ENCODE results near the gene KDM4C.

KDM4C gene

GRCh38 chr9:6965566-6965965 is 207.8 kb downstream of the KDM4C start:
- CTCF ChIA-PET, result no interaction called here
- no peaks in the 10 kb centered on the region for H3K27me3 Mint-ChIP-seq
- no peaks in the 10 kb centered on the region for H3K9me3 Mint-ChIP-seq
- peaks cover 2% of the 10 kb centered on the region for H3K36me3 Mint-ChIP-seq
- H3K4me3 Mint-ChIP-seq, result no peak overlapping the region
- H3K4me1 Mint-ChIP-seq, result no peaks in the 10 kb centered on the region
- H3K27ac Mint-ChIP-seq, result no peak overlapping the region
- DNase-seq, result no peak

GRCh38 chr9:6968271-6968670 is 210.5 kb downstream of the KDM4C start:
- CTCF ChIA-PET, result no interaction called here
- no peak for DNase-seq
- Mint-ChIP-seq H3K27me3 (no peaks in the 10 kb centered on the region), H3K27ac (no peak overlapping the region), H3K4me3 (no peak overlapping the region), H3K4me1 (no peaks in the 10 kb centered on the region), H3K36me3 (peaks cover 2% of the 10 kb centered on the region), H3K9me3 (no peaks in the 10 kb centered on the region)

- Mint-ChIP-seq H3K4me1 (no peaks in the 10 kb centered on the region), H3K36me3 (no peaks in the 10 kb centered on the region), H3K27me3 (no peaks in the 10 kb centered on the region), H3K4me3 (no peak overlapping the region), H3K9me3 (no peaks in the 10 kb centered on the region), H3K27ac (no peak overlapping the region)
- CTCF ChIA-PET, result no interaction called here
- no peak for DNase-seq
Observed at GRCh38 chr9:6969805-6970204, 212.0 kb downstream of the KDM4C start.

- H3K36me3 Mint-ChIP-seq, result no peaks in the 10 kb centered on the region
- no peak for DNase-seq
- no peaks in the 10 kb centered on the region for H3K4me1 Mint-ChIP-seq
- CTCF ChIA-PET, result no interaction called here
- H3K27me3 Mint-ChIP-seq, result no peaks in the 10 kb centered on the region
- no peak overlapping the region for H3K27ac Mint-ChIP-seq
- H3K4me3 Mint-ChIP-seq, result no peak overlapping the region
- H3K9me3 Mint-ChIP-seq, result no peaks in the 10 kb centered on the region
Observed at GRCh38 chr9:6973089-6973488, 215.3 kb downstream of the KDM4C start.

GRCh38 chr9:6973762-6974161 is 216.0 kb downstream of the KDM4C start:
- Mint-ChIP-seq H3K4me3 (no peak overlapping the region), H3K36me3 (no peaks in the 10 kb centered on the region), H3K27me3 (no peaks in the 10 kb centered on the region), H3K9me3 (no peaks in the 10 kb centered on the region), H3K27ac (no peak overlapping the region), H3K4me1 (no peaks in the 10 kb centered on the region)
- CTCF ChIA-PET, result no interaction called here
- DNase-seq, result no peak

GRCh38 chr9:6975198-6975597 is 217.4 kb downstream of the KDM4C start:
- CTCF ChIA-PET, result no interaction called here
- H3K27me3 Mint-ChIP-seq, result no peaks in the 10 kb centered on the region
- H3K36me3 Mint-ChIP-seq, result no peaks in the 10 kb centered on the region
- H3K4me3 Mint-ChIP-seq, result no peak overlapping the region
- H3K4me1 Mint-ChIP-seq, result no peaks in the 10 kb centered on the region
- H3K9me3 Mint-ChIP-seq, result no peaks in the 10 kb centered on the region
- H3K27ac Mint-ChIP-seq, result no peak overlapping the region
- no peak for DNase-seq

GRCh38 chr9:6977761-6978160 is 220.0 kb downstream of the KDM4C start:
- H3K9me3 Mint-ChIP-seq, result no peaks in the 10 kb centered on the region
- H3K4me1 Mint-ChIP-seq, result no peaks in the 10 kb centered on the region
- no peak overlapping the region for H3K27ac Mint-ChIP-seq
- DNase-seq, result no peak
- no peaks in the 10 kb centered on the region for H3K27me3 Mint-ChIP-seq
- no peak overlapping the region for H3K4me3 Mint-ChIP-seq
- CTCF ChIA-PET, result no interaction called here
- H3K36me3 Mint-ChIP-seq, result peaks cover 12% of the 10 kb centered on the region

GRCh38 chr9:6978591-6978990 is 220.8 kb downstream of the KDM4C start:
- Mint-ChIP-seq H3K27ac (no peak overlapping the region), H3K4me1 (no peaks in the 10 kb centered on the region), H3K27me3 (no peaks in the 10 kb centered on the region), H3K36me3 (peaks cover 16% of the 10 kb centered on the region), H3K4me3 (no peak overlapping the region), H3K9me3 (no peaks in the 10 kb centered on the region)
- CTCF ChIA-PET, result no interaction called here
- no peak for DNase-seq

GRCh38 chr9:6984941-6985578 is 227.3 kb downstream of the KDM4C start:
- H3K9me3 Mint-ChIP-seq, result no peaks in the 10 kb centered on the region
- peaks cover 45% of the 10 kb centered on the region for H3K36me3 Mint-ChIP-seq
- DNase-seq, result no peak
- H3K27me3 Mint-ChIP-seq, result no peaks in the 10 kb centered on the region
- H3K27ac Mint-ChIP-seq, result no peak overlapping the region
- no peak overlapping the region for H3K4me3 Mint-ChIP-seq
- H3K4me1 Mint-ChIP-seq, result no peaks in the 10 kb centered on the region
- CTCF ChIA-PET, result interaction anchor here (0.9 kb wide), 1 partner anchor 41 kb away, joined by 3 read pairs; no protein-coding TSS in a partner anchor

GRCh38 chr9:6986141-6986815 is 228.5 kb downstream of the KDM4C start:
- Mint-ChIP-seq H3K9me3 (no peaks in the 10 kb centered on the region), H3K36me3 (peaks cover 42% of the 10 kb centered on the region), H3K27me3 (no peaks in the 10 kb centered on the region), H3K27ac (no peak overlapping the region), H3K4me3 (no peak overlapping the region), H3K4me1 (no peaks in the 10 kb centered on the region)
- no peak for DNase-seq
- CTCF ChIA-PET, result interaction anchor here (1.1 kb wide), 1 partner anchor 21 kb away, joined by 3 read pairs; no protein-coding TSS in a partner anchor

GRCh38 chr9:6987381-6987780 is 229.6 kb downstream of the KDM4C start:
- H3K27ac Mint-ChIP-seq, result no peak overlapping the region
- no peaks in the 10 kb centered on the region for H3K27me3 Mint-ChIP-seq
- CTCF ChIA-PET, result no interaction called here
- H3K4me3 Mint-ChIP-seq, result no peak overlapping the region
- peaks cover 37% of the 10 kb centered on the region for H3K36me3 Mint-ChIP-seq
- no peaks in the 10 kb centered on the region for H3K4me1 Mint-ChIP-seq
- no peak for DNase-seq
- H3K9me3 Mint-ChIP-seq, result no peaks in the 10 kb centered on the region

- no peak overlapping the region for H3K4me3 Mint-ChIP-seq
- H3K4me1 Mint-ChIP-seq, result no peaks in the 10 kb centered on the region
- CTCF ChIA-PET, result no interaction called here
- no peaks in the 10 kb centered on the region for H3K27me3 Mint-ChIP-seq
- H3K9me3 Mint-ChIP-seq, result no peaks in the 10 kb centered on the region
- no peak for DNase-seq
- peaks cover 33% of the 10 kb centered on the region for H3K36me3 Mint-ChIP-seq
- no peak overlapping the region for H3K27ac Mint-ChIP-seq
Observed at GRCh38 chr9:6991418-6991817, 233.6 kb downstream of the KDM4C start.

GRCh38 chr9:6996061-6996854 is 238.5 kb downstream of the KDM4C start:
- Mint-ChIP-seq H3K36me3 (peaks cover 34% of the 10 kb centered on the region), H3K4me1 (no peaks in the 10 kb centered on the region), H3K9me3 (no peaks in the 10 kb centered on the region), H3K27ac (no peak overlapping the region), H3K4me3 (no peak overlapping the region), H3K27me3 (no peaks in the 10 kb centered on the region)
- CTCF ChIA-PET, result no interaction called here
- no peak for DNase-seq

GRCh38 chr9:6997330-6997729 is 239.6 kb downstream of the KDM4C start:
- Mint-ChIP-seq H3K4me1 (no peaks in the 10 kb centered on the region), H3K27me3 (no peaks in the 10 kb centered on the region), H3K27ac (no peak overlapping the region), H3K36me3 (peaks cover 40% of the 10 kb centered on the region), H3K4me3 (no peak overlapping the region), H3K9me3 (no peaks in the 10 kb centered on the region)
- CTCF ChIA-PET, result no interaction called here
- no peak for DNase-seq

GRCh38 chr9:6999794-7000193 is 242.0 kb downstream of the KDM4C start:
- no peaks in the 10 kb centered on the region for H3K4me1 Mint-ChIP-seq
- no peaks in the 10 kb centered on the region for H3K27me3 Mint-ChIP-seq
- DNase-seq, result no peak
- peaks cover 46% of the 10 kb centered on the region for H3K36me3 Mint-ChIP-seq
- no peak overlapping the region for H3K27ac Mint-ChIP-seq
- CTCF ChIA-PET, result interaction anchor here (0.8 kb wide), 1 partner anchor 39 kb away, joined by 3 read pairs; no protein-coding TSS in a partner anchor
- no peak overlapping the region for H3K4me3 Mint-ChIP-seq
- no peaks in the 10 kb centered on the region for H3K9me3 Mint-ChIP-seq
